Measurements from ENCODE around the gene NHLRC4. TPM values are rescaled to one million over a fixed set of nuclear protein-coding genes. Genes with fewer than 3 reads are reported as not detected.

NHLRC4 gene
- total and polyA plus RNA-seq, 5 donors from 2014 or later, result 1.9 to 5.6 (median 4.5) TPM

DNA sequence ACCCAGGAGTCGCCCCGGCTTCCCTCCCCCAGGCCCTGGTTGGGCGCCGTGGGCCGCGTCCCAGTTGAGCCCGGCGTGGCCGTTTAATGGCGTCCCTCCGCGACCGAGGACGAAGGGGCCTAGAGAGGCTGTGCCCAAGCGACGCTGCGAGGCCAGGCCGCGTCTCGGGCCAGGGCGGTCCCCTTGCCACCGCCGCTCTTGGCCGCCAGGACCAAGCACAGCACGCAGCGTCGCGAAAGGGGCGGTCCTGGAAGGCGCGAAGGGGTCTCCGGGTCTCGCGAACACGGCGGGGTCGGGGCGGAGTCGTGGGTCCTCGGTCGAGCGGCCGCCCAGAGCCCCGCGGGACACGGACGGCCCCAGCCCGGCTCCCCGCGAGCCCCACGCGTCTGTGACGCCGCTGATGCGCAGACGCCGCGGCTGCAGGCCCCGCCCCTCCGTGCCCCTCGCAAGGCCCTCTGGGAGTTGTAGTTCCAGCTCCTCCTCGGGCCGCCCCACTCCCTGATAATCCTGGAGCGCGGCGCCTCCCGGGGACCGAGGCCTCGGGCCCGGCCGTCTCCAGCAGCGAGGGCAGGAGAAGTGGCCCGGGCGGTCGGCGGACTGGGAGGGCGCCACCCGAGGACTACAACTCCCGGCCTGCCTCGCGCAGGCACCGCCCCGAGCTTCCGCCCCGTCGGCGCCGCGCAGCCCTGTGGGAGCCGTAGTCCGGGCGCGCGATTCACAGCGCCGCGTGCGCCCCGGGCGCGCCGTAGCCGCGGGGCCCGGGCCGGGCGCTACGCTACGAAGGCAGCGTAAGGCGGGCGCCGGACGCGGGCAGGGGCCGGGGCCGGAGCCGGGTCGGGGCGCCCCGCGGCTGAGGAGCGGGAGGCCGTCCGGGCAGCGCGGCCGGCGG lies 39.5 kb upstream of the NHLRC4 start, which contains the start of gene CAPN15:
Gene CAPN15 (plus strand): TSS at position 698 of the 889 bp plus-strand sequence. CDS start 19,127 bp downstream, outside the sequence.
- H3K27ac Mint-ChIP-seq, result peak within 1 kb of the TSS; percentile 86 to 93 (median 87)
- no peaks in the 10 kb centered on the region for H3K27me3 ChIP-seq (ENCODE audit: control insufficient read depth, insufficient read depth, low read length)
- H3K36me3 ChIP-seq (ENCODE audit: control insufficient read depth, insufficient read depth, low read length), result no peaks in the 10 kb centered on the region
- peak within 1 kb of the TSS; percentile 80 for H3K4me3 ChIP-seq (ENCODE audit: low read depth, low read length)
- peaks cover 43% of the 10 kb centered on the region for H3K4me1 ChIP-seq (ENCODE audit: control insufficient read depth, insufficient read depth, low read length, poor library complexity, severe bottlenecking)
- no peaks in the 10 kb centered on the region for H3K36me3 Mint-ChIP-seq
- peaks cover 0 to 44% (median 10%) of the 10 kb centered on the region in 4 donors for H3K4me1 Mint-ChIP-seq
- H3K27ac ChIP-seq (ENCODE audit: insufficient read depth, low read length, poor library complexity, severe bottlenecking), result peak within 1 kb of the TSS; percentile 91
- no peaks in the 10 kb centered on the region for H3K27me3 Mint-ChIP-seq
- H3K4me3 Mint-ChIP-seq, result peak within 1 kb of the TSS; percentile 92 to 98 (median 94)
- no peaks in the 10 kb centered on the region for H3K9me3 Mint-ChIP-seq
- DNase-seq (peak; percentile 82 to 90 (median 90)), ATAC-seq (ENCODE audit: low read depth in 2 of 2) (peak; percentile 82 to 86)
- H3K9me3 ChIP-seq (ENCODE audit: control insufficient read depth in 2 of 2, low read length in 2 of 2), result no peaks in the 10 kb centered on the region

DNA sequence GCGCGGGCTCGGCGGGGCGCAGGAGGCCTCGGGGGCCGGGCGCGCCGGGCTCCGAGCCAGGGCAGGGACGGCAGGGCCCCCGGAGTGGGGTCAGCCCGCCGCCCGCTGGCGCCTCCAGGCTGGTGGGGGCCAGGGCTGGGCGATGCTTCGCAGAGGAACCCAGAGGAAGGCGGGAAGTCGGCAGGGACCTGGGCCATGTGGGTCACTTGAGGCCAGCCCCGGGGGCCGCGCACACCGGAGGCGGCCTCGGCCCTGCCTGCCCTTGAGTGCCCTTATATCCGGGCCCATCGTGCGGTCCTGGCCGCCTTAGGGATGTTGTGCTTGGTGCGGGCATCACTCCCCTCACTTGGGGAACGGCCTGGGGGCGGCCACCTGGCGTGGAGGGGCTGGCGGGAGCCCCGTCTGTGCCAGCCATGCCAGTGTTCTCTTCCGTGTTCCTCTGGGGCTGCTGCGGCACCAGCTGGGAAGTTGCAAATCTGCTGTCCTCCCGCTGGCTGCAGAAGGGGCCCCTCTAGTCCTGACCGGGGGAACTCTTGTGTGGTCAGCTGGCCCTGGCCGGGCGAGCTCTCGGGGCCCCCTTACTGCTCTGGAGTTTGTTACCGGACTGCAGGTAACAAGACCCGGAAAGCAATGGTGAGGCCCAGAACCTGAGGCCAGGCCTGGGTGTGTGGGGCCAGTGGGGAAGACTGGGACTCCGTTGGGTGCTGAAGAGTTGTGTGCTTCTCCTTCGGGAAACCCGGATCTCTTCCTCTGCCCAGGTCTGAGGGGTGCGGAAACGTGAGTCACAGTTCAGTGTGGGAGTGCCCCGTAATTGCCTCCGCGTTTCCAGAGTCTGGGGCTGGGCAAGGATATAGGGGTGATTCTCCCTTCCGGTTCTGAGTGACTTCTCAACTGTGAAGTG lies 38.4 kb upstream of the NHLRC4 start:
- Mint-ChIP-seq H3K4me1 (peaks cover 0 to 42% (median 10%) of the 10 kb centered on the region in 4 donors), H3K27me3 (no peaks in the 10 kb centered on the region), H3K9me3 (no peaks in the 10 kb centered on the region), H3K36me3 (no peaks in the 10 kb centered on the region), H3K4me3 (peak overlapping the region; percentile 92 to 98 (median 94)), H3K27ac (peak overlapping the region; percentile 86 to 93 (median 87))
- no peaks in the 10 kb centered on the region for H3K9me3 ChIP-seq (ENCODE audit: control insufficient read depth in 2 of 2, low read length in 2 of 2)
- peak overlapping the region; percentile 63 for H3K27ac ChIP-seq (ENCODE audit: insufficient read depth, low read length, poor library complexity, severe bottlenecking)
- H3K27me3 ChIP-seq (ENCODE audit: control insufficient read depth, insufficient read depth, low read length), result no peaks in the 10 kb centered on the region
- ATAC-seq (ENCODE audit: low read depth in 2 of 2) (no peak), DNase-seq (peak; percentile 20 to 57 (median 29))
- H3K4me1 ChIP-seq (ENCODE audit: control insufficient read depth, insufficient read depth, low read length, poor library complexity, severe bottlenecking), result peaks cover 43% of the 10 kb centered on the region
- H3K4me3 ChIP-seq (ENCODE audit: low read depth, low read length), result peak overlapping the region; percentile 80
- H3K36me3 ChIP-seq (ENCODE audit: control insufficient read depth, insufficient read depth, low read length), result no peaks in the 10 kb centered on the region

DNA sequence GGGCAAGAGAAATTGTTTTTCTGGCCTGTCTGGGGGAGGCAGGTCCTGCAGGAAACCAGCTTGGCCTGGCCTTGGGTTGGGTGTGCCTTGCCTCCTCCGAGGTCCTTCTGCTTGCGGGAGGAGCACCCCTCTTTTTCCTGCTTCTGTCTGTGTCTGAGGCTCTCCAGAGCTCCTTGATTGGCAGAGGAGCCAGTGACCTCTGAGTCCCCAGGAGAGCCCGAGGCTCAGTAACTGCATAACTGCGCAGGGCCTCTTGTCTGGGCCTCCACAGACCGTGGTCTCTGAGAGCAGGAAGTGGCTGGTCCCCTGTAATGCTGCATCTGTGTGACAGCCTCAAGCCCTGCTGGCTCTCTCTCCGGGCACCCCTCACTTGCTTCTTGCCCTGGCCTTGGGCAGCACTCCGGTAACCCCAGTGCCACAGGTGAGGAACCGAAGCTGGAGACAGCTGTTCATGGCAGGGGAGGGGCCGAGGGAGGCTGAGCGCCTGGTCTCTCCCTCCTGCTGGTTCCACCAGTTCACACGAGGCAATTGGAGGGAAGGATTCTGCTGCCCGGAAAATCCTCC lies 37.7 kb upstream of the NHLRC4 start:
- Histone ChIP-seq H3K4me3 (ENCODE audit: low read depth, low read length) (peak overlapping the region; percentile 80), H3K27ac (ENCODE audit: insufficient read depth, low read length, poor library complexity, severe bottlenecking) (peak overlapping the region; percentile 63), H3K9me3 (ENCODE audit: control insufficient read depth in 2 of 2, low read length in 2 of 2) (no peaks in the 10 kb centered on the region), H3K4me1 (ENCODE audit: control insufficient read depth, insufficient read depth, low read length, poor library complexity, severe bottlenecking) (peaks cover 43% of the 10 kb centered on the region), H3K36me3 (ENCODE audit: control insufficient read depth, insufficient read depth, low read length) (no peaks in the 10 kb centered on the region), H3K27me3 (ENCODE audit: control insufficient read depth, insufficient read depth, low read length) (no peaks in the 10 kb centered on the region)
- DNase-seq, result peak in 2 of 3 donors; percentile 23 to 63
- Mint-ChIP-seq H3K4me1 (peaks cover 0 to 40% (median 10%) of the 10 kb centered on the region in 4 donors), H3K27me3 (no peaks in the 10 kb centered on the region), H3K4me3 (peak overlapping the region; percentile 92 to 98 (median 94)), H3K36me3 (no peaks in the 10 kb centered on the region), H3K27ac (peak overlapping the region; percentile 43 to 93 (median 86)), H3K9me3 (no peaks in the 10 kb centered on the region)
- no peak for ATAC-seq (ENCODE audit: low read depth in 2 of 2)

DNA sequence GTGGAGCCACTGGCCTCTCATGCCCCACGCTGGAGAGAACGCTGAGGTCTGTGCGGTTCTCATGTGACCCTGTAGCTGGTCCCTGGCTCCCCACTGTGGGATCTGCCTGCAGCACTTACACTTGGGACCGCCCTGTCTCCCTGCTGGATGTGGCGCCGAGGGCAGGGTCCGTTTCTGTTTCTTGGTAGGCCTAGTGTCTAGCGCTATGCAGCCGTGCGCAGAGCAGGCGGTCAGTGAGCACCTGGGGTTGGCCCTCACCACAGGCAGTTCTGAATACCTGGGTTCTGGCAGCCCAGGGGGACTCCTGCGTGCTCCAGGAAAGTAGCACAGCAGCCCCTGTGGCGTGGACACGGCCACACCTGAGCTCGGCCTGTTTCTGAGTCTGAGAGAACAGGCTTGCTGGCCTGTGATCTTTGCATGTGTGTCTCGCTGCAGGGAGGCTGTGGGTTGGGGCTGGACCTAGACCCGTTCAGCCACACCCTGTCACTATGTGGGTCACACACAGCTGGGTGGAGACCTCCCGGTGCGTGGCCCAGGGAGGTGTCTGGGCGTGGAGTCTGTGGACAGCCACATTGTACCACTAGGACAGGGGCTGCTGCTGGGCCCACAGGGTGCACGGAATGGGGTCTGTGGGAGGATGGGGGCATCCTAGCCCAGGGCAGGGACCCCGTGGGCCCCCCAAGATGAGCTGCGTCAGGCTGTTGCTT lies 36.5 kb upstream of the NHLRC4 start:
- no peak for ATAC-seq (ENCODE audit: low read depth in 2 of 2)
- Mint-ChIP-seq H3K27me3 (no peaks in the 10 kb centered on the region), H3K4me1 (peaks cover 0 to 39% (median 10%) of the 10 kb centered on the region in 4 donors), H3K4me3 (peak overlapping the region; percentile 85 to 94 (median 93)), H3K27ac (peak overlapping the region in 2 of 3 donors; percentile 11 to 86), H3K9me3 (no peaks in the 10 kb centered on the region), H3K36me3 (no peaks in the 10 kb centered on the region)
- no peaks in the 10 kb centered on the region for H3K27me3 ChIP-seq (ENCODE audit: control insufficient read depth, insufficient read depth, low read length)
- DNase-seq, result no peak
- H3K27ac ChIP-seq (ENCODE audit: insufficient read depth, low read length, poor library complexity, severe bottlenecking), result no peak overlapping the region
- H3K9me3 ChIP-seq (ENCODE audit: control insufficient read depth in 2 of 2, low read length in 2 of 2), result no peaks in the 10 kb centered on the region
- peaks cover 42% of the 10 kb centered on the region for H3K4me1 ChIP-seq (ENCODE audit: control insufficient read depth, insufficient read depth, low read length, poor library complexity, severe bottlenecking)
- no peak overlapping the region for H3K4me3 ChIP-seq (ENCODE audit: low read depth, low read length)
- no peaks in the 10 kb centered on the region for H3K36me3 ChIP-seq (ENCODE audit: control insufficient read depth, insufficient read depth, low read length)

DNA sequence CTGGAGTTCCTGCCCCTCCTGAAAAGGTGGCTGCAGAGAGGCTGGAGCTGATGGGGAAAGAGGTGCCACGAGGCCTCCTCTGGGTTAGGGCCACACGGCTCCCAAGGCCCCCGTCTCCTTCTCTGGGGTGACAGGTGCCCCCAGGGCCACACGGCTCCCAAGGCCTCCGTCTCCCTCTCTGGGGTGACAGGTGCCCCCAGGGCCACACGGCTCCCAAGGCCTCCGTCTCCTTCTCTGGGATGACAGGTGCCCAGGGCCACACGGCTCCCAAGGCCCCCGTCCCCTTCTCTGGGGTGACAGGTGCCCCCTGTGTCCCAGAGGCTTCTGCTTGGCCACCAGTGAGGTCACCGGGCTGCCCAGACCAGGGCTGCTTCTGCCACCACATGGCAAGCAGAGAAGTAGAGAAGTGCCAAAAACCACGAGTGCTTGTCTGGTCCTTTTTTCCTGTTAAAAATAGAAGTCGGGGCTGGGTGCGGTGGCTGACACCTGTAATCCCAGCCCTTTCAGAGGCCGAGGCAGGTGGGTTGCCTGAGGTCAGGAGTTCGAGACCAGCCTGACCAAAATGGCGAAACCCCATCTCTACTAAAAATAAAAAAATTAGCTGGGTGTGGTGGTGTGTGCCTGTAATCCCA lies 35.2 kb upstream of the NHLRC4 start:
- Histone ChIP-seq H3K9me3 (ENCODE audit: control insufficient read depth in 2 of 2, low read length in 2 of 2) (no peaks in the 10 kb centered on the region), H3K4me3 (ENCODE audit: low read depth, low read length) (no peak overlapping the region), H3K4me1 (ENCODE audit: control insufficient read depth, insufficient read depth, low read length, poor library complexity, severe bottlenecking) (peaks cover 29% of the 10 kb centered on the region), H3K36me3 (ENCODE audit: control insufficient read depth, insufficient read depth, low read length) (no peaks in the 10 kb centered on the region), H3K27me3 (ENCODE audit: control insufficient read depth, insufficient read depth, low read length) (no peaks in the 10 kb centered on the region), H3K27ac (ENCODE audit: insufficient read depth, low read length, poor library complexity, severe bottlenecking) (no peak overlapping the region)
- H3K27me3 Mint-ChIP-seq, result no peaks in the 10 kb centered on the region
- H3K4me1 Mint-ChIP-seq, result peaks cover 0 to 27% (median 4%) of the 10 kb centered on the region in 4 donors
- no peaks in the 10 kb centered on the region for H3K36me3 Mint-ChIP-seq
- H3K4me3 Mint-ChIP-seq, result peak overlapping the region in 2 of 4 donors; percentile 54 to 94
- no peaks in the 10 kb centered on the region for H3K9me3 Mint-ChIP-seq
- ATAC-seq (ENCODE audit: low read depth in 2 of 2) (no peak), DNase-seq (no peak)
- H3K27ac Mint-ChIP-seq, result no peak overlapping the region

DNA sequence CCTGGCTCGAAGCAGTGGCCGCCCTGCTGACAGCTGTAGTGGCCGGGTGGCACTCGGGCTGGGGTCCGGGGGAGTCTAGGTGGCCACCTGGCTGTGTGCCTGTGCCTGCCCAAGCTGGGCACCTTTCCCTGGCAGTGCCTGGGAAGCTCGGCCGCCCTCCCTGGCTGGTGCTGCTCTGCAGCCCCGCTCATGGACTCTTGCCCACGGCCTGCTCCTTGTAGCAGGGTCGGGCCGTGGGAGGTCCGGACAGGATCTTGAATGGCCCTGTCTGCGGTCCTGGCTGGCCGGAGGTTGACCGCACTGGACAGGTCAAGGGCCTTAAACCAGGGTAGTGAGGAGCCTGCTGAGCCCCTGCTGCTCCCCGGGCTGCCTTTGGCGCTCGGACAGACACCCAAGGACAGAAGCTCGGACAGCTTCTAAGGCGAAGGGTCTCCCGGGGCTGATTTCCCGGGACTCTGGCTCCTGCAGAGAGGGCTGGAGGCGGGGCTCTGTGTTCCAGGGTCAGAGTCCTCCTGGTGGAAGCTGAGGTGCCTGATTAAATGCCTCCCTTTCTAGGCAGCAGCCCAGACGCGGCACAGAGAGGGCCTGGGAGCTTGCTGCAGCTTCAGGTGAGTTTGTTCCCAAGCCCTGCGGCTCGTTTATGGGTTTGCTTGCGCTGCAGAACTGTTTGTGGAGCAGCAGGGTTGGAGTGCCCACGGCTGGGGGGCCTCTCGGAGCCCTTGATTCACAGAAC lies 33.2 kb upstream of the NHLRC4 start:
- Mint-ChIP-seq H3K4me3 (peak overlapping the region in 1 of 4 donors; percentile 7), H3K27me3 (no peaks in the 10 kb centered on the region), H3K4me1 (peaks cover 0 to 23% (median 2%) of the 10 kb centered on the region in 4 donors), H3K36me3 (no peaks in the 10 kb centered on the region), H3K9me3 (no peaks in the 10 kb centered on the region), H3K27ac (no peak overlapping the region)
- H3K9me3 ChIP-seq (ENCODE audit: control insufficient read depth in 2 of 2, low read length in 2 of 2), result no peaks in the 10 kb centered on the region
- DNase-seq (no peak), ATAC-seq (ENCODE audit: low read depth in 2 of 2) (no peak)
- H3K36me3 ChIP-seq (ENCODE audit: control insufficient read depth, insufficient read depth, low read length), result no peaks in the 10 kb centered on the region
- H3K4me3 ChIP-seq (ENCODE audit: low read depth, low read length), result no peak overlapping the region
- H3K27ac ChIP-seq (ENCODE audit: insufficient read depth, low read length, poor library complexity, severe bottlenecking), result no peak overlapping the region
- no peaks in the 10 kb centered on the region for H3K27me3 ChIP-seq (ENCODE audit: control insufficient read depth, insufficient read depth, low read length)
- peaks cover 21% of the 10 kb centered on the region for H3K4me1 ChIP-seq (ENCODE audit: control insufficient read depth, insufficient read depth, low read length, poor library complexity, severe bottlenecking)
